ENCODE results near the gene DCXR. TPM values are rescaled to one million over a fixed set of nuclear protein-coding genes. Genes with fewer than 3 reads are reported as not detected.
A peak's percentile ranks its signal among the peaks of the same experiment; 100 is the strongest.

The DCXR gene
- total and polyA plus RNA-seq, 2 of the 13 experiments (the other 11 are each of a cell fraction or from before 2014, with no cell fraction given): 287 to 311 TPM

DNA sequence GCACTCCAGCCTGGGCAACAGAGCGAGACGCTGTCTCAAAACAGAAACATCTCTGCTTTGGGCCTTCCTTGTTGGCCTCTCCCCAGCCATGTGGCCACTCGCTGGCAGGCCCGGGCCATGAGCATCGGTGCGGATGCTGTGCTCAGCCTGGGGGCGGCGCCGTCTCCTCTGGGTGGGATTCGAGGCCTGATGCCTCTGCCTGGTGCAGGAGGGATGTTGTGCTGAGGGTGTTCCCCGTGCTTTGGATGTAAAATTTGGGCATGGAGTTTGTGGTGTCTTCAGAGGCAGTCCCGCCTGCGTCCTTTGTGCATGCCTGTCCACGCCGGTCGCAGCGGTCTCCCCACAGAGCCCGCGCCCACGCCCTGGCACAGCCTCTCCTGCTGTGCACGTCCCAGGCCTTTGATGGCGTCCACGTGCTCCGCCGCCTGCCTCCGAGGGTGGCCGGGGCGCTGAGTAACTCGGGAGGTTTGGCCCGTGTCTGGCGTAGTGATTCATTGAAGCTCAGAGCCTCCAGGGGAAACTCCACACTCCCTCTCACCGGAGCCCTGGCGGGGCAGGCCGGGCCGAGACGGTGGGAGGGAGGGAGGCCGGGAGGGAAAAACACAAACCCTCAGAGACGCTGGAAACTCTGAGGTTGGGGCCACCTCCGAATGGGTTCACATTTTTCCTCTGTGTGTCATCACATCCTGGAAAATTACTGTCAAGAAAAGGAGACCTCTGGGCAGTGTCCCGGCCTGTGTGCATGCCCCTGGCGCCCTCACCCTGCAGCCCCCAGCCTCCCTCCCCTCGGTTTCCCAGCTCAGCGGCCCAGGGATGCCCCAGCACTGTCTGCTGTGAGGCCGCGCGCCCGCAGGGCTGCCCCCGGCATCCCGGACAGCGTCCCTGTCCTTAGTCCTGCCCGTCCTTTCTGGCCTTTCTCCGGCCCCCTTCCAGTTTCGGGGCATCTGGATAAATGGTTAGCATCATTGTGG is 33.8 kb downstream of the DCXR start (continued):
- TF ChIP-seq, protein P1, sequence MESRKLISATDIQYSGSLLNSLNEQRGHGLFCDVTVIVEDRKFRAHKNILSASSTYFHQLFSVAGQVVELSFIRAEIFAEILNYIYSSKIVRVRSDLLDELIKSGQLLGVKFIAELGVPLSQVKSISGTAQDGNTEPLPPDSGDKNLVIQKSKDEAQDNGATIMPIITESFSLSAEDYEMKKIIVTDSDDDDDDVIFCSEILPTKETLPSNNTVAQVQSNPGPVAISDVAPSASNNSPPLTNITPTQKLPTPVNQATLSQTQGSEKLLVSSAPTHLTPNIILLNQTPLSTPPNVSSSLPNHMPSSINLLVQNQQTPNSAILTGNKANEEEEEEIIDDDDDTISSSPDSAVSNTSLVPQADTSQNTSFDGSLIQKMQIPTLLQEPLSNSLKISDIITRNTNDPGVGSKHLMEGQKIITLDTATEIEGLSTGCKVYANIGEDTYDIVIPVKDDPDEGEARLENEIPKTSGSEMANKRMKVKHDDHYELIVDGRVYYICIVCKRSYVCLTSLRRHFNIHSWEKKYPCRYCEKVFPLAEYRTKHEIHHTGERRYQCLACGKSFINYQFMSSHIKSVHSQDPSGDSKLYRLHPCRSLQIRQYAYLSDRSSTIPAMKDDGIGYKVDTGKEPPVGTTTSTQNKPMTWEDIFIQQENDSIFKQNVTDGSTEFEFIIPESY (CRISPR knock-in tag; IDR thresholded peaks at IDR 0.05): peak; percentile 97
- peak; percentile 91 for TF ChIP-seq GATAD2A (CRISPR knock-in tag; IDR thresholded peaks at IDR 0.05)
- no peak for TF ChIP-seq NR3C1 (CRISPR knock-in tag; IDR thresholded peaks at IDR 0.05)
- TF ChIP-seq FOXK2 (IDR thresholded peaks at IDR 0.05): no peak
- TF ChIP-seq, protein P2, sequence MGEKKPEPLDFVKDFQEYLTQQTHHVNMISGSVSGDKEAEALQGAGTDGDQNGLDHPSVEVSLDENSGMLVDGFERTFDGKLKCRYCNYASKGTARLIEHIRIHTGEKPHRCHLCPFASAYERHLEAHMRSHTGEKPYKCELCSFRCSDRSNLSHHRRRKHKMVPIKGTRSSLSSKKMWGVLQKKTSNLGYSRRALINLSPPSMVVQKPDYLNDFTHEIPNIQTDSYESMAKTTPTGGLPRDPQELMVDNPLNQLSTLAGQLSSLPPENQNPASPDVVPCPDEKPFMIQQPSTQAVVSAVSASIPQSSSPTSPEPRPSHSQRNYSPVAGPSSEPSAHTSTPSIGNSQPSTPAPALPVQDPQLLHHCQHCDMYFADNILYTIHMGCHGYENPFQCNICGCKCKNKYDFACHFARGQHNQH (CRISPR knock-in tag; IDR thresholded peaks at IDR 0.05): peak; percentile 79
- TF ChIP-seq ZNF883 (CRISPR knock-in tag; IDR thresholded peaks at IDR 0.05; ENCODE audit: not compliant biosample characterization): peak; percentile 90
- 0 out of 2 replicates have a peak, but pooled peaks have one; percentile 18 for TF ChIP-seq CHD2 (IDR thresholded peaks at IDR 0.05; ENCODE audit: low read depth, low read length)
- TF ChIP-seq ZC3H4 (CRISPR knock-in tag; IDR thresholded peaks at IDR 0.05; ENCODE audit: borderline replicate concordance): peak; percentile 64; the same call in 1 of the 2 replicates
- no peak for TF ChIP-seq KLF11 (CRISPR knock-in tag; IDR thresholded peaks at IDR 0.05)
- peak; percentile 94 for TF ChIP-seq HNRNPL (IDR thresholded peaks at IDR 0.05; ENCODE audit: low read depth, low read length)
- no peak; the same call in 1 of the 2 replicates for TF ChIP-seq RFXAP (CRISPR knock-in tag; IDR thresholded peaks at IDR 0.05; ENCODE audit: borderline replicate concordance)
- no peak for TF ChIP-seq SRSF9 (IDR thresholded peaks at IDR 0.05; ENCODE audit: borderline replicate concordance, insufficient read depth, low read depth, low read length, poor library complexity, severe bottlenecking)
- TF ChIP-seq, protein P3, sequence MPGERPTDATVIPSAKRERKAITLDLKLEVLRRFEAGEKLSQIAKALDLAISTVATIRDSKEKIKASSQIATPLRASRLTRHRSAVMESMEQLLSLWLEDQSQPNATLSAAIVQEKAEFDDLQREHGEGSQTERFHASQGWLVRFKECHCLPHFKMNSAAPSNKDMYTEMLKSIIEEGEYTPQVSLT (CRISPR knock-in tag; IDR thresholded peaks at IDR 0.05; ENCODE audit: borderline replicate concordance, low read depth): no peak; the same call in 1 of the 2 replicates
- TF ChIP-seq ZC3H13 (CRISPR knock-in tag; IDR thresholded peaks at IDR 0.05): no peak; the same call in none of the 2 replicates
- TF ChIP-seq, protein P4, sequence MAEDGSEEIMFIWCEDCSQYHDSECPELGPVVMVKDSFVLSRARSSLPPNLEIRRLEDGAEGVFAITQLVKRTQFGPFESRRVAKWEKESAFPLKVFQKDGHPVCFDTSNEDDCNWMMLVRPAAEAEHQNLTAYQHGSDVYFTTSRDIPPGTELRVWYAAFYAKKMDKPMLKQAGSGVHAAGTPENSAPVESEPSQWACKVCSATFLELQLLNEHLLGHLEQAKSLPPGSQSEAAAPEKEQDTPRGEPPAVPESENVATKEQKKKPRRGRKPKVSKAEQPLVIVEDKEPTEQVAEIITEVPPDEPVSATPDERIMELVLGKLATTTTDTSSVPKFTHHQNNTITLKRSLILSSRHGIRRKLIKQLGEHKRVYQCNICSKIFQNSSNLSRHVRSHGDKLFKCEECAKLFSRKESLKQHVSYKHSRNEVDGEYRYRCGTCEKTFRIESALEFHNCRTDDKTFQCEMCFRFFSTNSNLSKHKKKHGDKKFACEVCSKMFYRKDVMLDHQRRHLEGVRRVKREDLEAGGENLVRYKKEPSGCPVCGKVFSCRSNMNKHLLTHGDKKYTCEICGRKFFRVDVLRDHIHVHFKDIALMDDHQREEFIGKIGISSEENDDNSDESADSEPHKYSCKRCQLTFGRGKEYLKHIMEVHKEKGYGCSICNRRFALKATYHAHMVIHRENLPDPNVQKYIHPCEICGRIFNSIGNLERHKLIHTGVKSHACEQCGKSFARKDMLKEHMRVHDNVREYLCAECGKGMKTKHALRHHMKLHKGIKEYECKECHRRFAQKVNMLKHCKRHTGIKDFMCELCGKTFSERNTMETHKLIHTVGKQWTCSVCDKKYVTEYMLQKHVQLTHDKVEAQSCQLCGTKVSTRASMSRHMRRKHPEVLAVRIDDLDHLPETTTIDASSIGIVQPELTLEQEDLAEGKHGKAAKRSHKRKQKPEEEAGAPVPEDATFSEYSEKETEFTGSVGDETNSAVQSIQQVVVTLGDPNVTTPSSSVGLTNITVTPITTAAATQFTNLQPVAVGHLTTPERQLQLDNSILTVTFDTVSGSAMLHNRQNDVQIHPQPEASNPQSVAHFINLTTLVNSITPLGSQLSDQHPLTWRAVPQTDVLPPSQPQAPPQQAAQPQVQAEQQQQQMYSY (CRISPR knock-in tag; IDR thresholded peaks at IDR 0.05): peak; percentile 32; the same call in 1 of the 2 replicates
- peak; percentile 51; the same call in 1 of the 2 replicates for TF ChIP-seq KMT2B (CRISPR knock-in tag; IDR thresholded peaks at IDR 0.05)
- TF ChIP-seq RBM22 (optimal IDR thresholded peaks at IDR 0.05; ENCODE audit: low read length): peak; percentile 63
- peak; percentile 52; the same call in 1 of the 2 replicates for TF ChIP-seq SOX5 (CRISPR knock-in tag; IDR thresholded peaks at IDR 0.05; ENCODE audit: borderline replicate concordance)
- peak; percentile 78 for TF ChIP-seq RXRB (CRISPR knock-in tag; IDR thresholded peaks at IDR 0.05; ENCODE audit: borderline replicate concordance)
- peak; percentile 87; the same call in 1 of the 2 replicates for TF ChIP-seq ZSCAN30 (CRISPR knock-in tag; IDR thresholded peaks at IDR 0.05)
- TF ChIP-seq MED8 (CRISPR knock-in tag; IDR thresholded peaks at IDR 0.05; ENCODE audit: insufficient replicate concordance): peak; percentile 72
- TF ChIP-seq ZNF615 (CRISPR knock-in tag; IDR thresholded peaks at IDR 0.05; ENCODE audit: borderline replicate concordance): peak; percentile 93
